GM10266 (cell line): ENCODE results near the gene ZPBP2.
A peak's percentile ranks its signal among the peaks of the same experiment; 100 is the strongest.
"Not testable (repeated sequence)": the region's sequence is repeated elsewhere in the genome, so short reads cannot be mapped to it uniquely, and the experiment has no call there.

ENCODE experiments used
- DNase-seq: peaks from one replicate; pipeline ENCODE4 v3.0.0; 2012; ENCODE audit errors: extremely low spot score
- CTCF ChIP-seq: IDR thresholded peaks from 2 replicates; pipeline ENCODE4 v1.5.1; 2012; ENCODE audit warnings: mild to moderate bottlenecking, low read depth; ENCODE audit not compliant: control insufficient read depth, insufficient read depth; ENCODE audit errors: missing control alignments

The ZPBP2 gene

GRCh38 chr17:39867084-39867879, 720 bp upstream of the ZPBP2 start:
- TF ChIP-seq CTCF: no peak
- peak; percentile 84 for DNase-seq

- no peak for TF ChIP-seq CTCF
These were observed 546 bp downstream of the ZPBP2 start for GRCh38 chr17:39868554-39868942.

GRCh38 chr17:39870776-39871175, 2.8 kb downstream of the ZPBP2 start:
- DNase-seq: no peak
- TF ChIP-seq CTCF: no peak

More at GRCh38 chr17:39868554-39868942, 546 bp downstream of the ZPBP2 start:
- DNase-seq: no peak

- no peak for TF ChIP-seq CTCF
- DNase-seq: no peak
These were observed 3.8 kb downstream of the ZPBP2 start for GRCh38 chr17:39871801-39872200.

GRCh38 chr17:39872751-39873150, 4.7 kb downstream of the ZPBP2 start:
- no peak for DNase-seq
- TF ChIP-seq CTCF: no peak

- not testable (repeated sequence) for DNase-seq
These were observed 18.1 kb downstream of the ZPBP2 start for GRCh38 chr17:39886102-39886501.

- no peak for DNase-seq
- no peak for TF ChIP-seq CTCF
These were observed 19.1 kb downstream of the ZPBP2 start for GRCh38 chr17:39887078-39887477.
